A673 (cell line): ENCODE data around the gene KIF26B. TPM values are rescaled to one million over a fixed set of nuclear protein-coding genes. Genes with fewer than 3 reads are reported as not detected.

Experiments used
- BruUV-seq: library from RNA; stranded (reverse); fragments of 400-500 nt; replicated peaks from 2 replicates; lab custom pipeline; 2021; lab: Mats Ljungman, UMichigan
- CTCF ChIA-PET: fragments of 300-600 bp; sonication (Branson Sonifier 250); formaldehyde crosslinking; loops from one replicate; lab custom pipeline; 2022; ENCODE audit warnings: antibody characterized with exemption; lab: Charles Lee
- POLR2A ChIA-PET: fragments of 300-600 bp; sonication (Branson Sonifier 250); formaldehyde crosslinking; loops from one replicate; lab custom pipeline; 2022; ENCODE audit warnings: antibody characterized with exemption; ENCODE audit not compliant: low non-redundant PET; lab: Charles Lee
- DNase-seq: peaks from one replicate; pipeline ENCODE4 v3.0.0-alpha.2; 2015; ENCODE audit warnings: low spot score
- H3K27ac ChIP-seq: fragments of 200-600 bp; sonication (generic); 2 replicates; pipeline ENCODE4 v1.5.1; 2016; ENCODE audit warnings: mixed run types, low read depth, mild to moderate bottlenecking, mixed read lengths, antibody characterized with exemption, low read length; ENCODE audit not compliant: poor library complexity, severe bottlenecking
- H3K27me3 ChIP-seq: fragments of 200-600 bp; sonication (generic); replicated peaks from 2 replicates; pipeline ENCODE4 v1.6.1; 2017; ENCODE audit warnings: mixed run types, low read depth, mild to moderate bottlenecking, mixed read lengths, antibody characterized with exemption, low read length; ENCODE audit not compliant: insufficient read depth, poor library complexity
- H3K36me3 ChIP-seq: fragments of 200-600 bp; sonication (generic); 2 replicates; pipeline ENCODE4 v1.6.1; 2016; ENCODE audit warnings: mixed run types, mild to moderate bottlenecking, mixed read lengths, antibody characterized with exemption, low read length; ENCODE audit not compliant: insufficient read depth, poor library complexity, severe bottlenecking
- H3K4me1 ChIP-seq: fragments of 200-600 bp; sonication (generic); 2 replicates; pipeline ENCODE4 v1.6.1; 2017; ENCODE audit warnings: mixed run types, mild to moderate bottlenecking, mixed read lengths, antibody characterized with exemption, low read length; ENCODE audit not compliant: insufficient read depth, poor library complexity, severe bottlenecking
- H3K4me3 ChIP-seq: fragments of 200-600 bp; sonication (generic); 2 replicates; pipeline ENCODE4 v1.5.1; 2016; ENCODE audit warnings: low read depth, mixed run types, mild to moderate bottlenecking, mixed read lengths, low read length; ENCODE audit not compliant: poor library complexity, severe bottlenecking
- H3K9me3 ChIP-seq: fragments of 200-600 bp; sonication (generic); 2 replicates; pipeline ENCODE4 v1.6.1; 2016; ENCODE audit warnings: mixed run types, low read depth, mild to moderate bottlenecking, mixed read lengths, antibody characterized with exemption, low read length; ENCODE audit not compliant: poor library complexity, severe bottlenecking
- EZH2 ChIP-seq: fragments of 200-600 bp; sonication (generic); IDR thresholded peaks from 2 replicates; pipeline ENCODE4 v1.6.1; 2017; ENCODE audit warnings: borderline replicate concordance, low read depth, mild to moderate bottlenecking, mixed read lengths, antibody characterized with exemption, low read length; ENCODE audit not compliant: poor library complexity, severe bottlenecking
- intact Hi-C: fragments of 100-400 bp; cut with micrococcal nuclease; formaldehyde crosslinking; loops from one replicate; pipeline ENCODE4 v1.10.0; 2022; ENCODE audit not compliant: unreplicated experiment
- total RNA-seq: library from RNA; stranded (reverse); gene quantifications from 2 replicates; pipeline ENCODE4 v1.2.3, GENCODE V29; 2021
- TF ChIP-seq, protein P1 (sequence below): fragments of 300-800, 200-600 bp; sonication (generic); conservative IDR thresholded peaks from 2 replicates; pipeline ENCODE4 v1.5.1; 2017; ENCODE audit warnings: low read depth, mild to moderate bottlenecking, antibody characterized with exemption, low read length, moderate library complexity, mixed read lengths

Gene KIF26B
- total RNA-seq, 1 experiment from 2014 or later: not detected

DNA sequence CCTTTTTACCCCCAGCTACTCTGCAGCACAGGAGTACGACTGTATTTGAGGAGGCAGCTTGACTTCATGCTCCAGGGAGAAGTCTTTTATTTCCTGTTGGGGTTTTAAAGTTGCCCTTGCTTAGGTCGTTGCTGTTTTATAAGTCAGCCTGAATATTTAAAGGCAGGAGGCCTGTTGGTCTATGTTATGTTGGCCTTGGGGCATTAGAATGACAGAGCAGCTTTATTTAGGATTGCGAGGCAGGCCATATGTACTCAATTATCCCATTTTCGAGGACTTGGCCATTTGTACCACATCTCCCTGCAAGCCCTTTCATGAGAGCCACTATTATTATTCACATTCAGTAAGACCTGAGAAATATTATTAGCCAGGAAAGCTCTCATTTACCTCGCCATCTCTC, 47.0 kb downstream of the KIF26B start:
- POLR2A ChIA-PET: no interaction called here
- H3K27ac ChIP-seq: no peak overlapping the region
- no peak for DNase-seq
- TF ChIP-seq EZH2: no peak
- TF ChIP-seq, protein P1, sequence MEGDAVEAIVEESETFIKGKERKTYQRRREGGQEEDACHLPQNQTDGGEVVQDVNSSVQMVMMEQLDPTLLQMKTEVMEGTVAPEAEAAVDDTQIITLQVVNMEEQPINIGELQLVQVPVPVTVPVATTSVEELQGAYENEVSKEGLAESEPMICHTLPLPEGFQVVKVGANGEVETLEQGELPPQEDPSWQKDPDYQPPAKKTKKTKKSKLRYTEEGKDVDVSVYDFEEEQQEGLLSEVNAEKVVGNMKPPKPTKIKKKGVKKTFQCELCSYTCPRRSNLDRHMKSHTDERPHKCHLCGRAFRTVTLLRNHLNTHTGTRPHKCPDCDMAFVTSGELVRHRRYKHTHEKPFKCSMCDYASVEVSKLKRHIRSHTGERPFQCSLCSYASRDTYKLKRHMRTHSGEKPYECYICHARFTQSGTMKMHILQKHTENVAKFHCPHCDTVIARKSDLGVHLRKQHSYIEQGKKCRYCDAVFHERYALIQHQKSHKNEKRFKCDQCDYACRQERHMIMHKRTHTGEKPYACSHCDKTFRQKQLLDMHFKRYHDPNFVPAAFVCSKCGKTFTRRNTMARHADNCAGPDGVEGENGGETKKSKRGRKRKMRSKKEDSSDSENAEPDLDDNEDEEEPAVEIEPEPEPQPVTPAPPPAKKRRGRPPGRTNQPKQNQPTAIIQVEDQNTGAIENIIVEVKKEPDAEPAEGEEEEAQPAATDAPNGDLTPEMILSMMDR: no peak
- H3K4me1 ChIP-seq: no peaks in the 10 kb centered on the region
- no peaks in the 10 kb centered on the region for H3K36me3 ChIP-seq
- H3K9me3 ChIP-seq: peaks cover 4% of the 10 kb centered on the region
- CTCF ChIA-PET: no interaction called here
- H3K4me3 ChIP-seq: no peak overlapping the region
- no TSS peak for BruUV-seq
- intact Hi-C loops: no loop called here
- peaks cover 10% of the 10 kb centered on the region for H3K27me3 ChIP-seq

DNA sequence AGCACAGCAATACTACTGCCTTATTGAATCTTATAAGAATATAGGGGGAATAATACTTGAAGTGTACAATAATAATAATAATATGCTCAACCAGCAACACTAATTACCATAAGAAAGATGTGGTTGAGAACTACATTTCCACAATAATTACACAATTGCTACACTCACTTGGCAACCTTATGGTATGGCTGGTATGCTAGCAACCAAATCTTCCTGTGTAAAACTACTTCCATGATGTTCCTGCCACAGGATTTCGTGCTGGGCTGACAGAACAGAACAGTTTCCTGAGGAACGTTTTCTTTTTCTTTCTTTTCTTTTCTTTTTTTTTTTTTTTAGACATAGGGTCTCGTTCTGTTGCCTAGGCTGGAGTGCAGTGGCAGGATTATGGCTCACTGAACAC, 50.6 kb downstream of the KIF26B start:
- no peak for DNase-seq
- Histone ChIP-seq H3K36me3 (no peaks in the 10 kb centered on the region), H3K4me1 (no peaks in the 10 kb centered on the region), H3K9me3 (peaks cover 14% of the 10 kb centered on the region), H3K27ac (no peak overlapping the region), H3K4me3 (no peak overlapping the region), H3K27me3 (no peaks in the 10 kb centered on the region)
- intact Hi-C loops: no loop called here
- no TSS peak for BruUV-seq
- ChIA-PET CTCF (no interaction called here), POLR2A (no interaction called here)
- no peak for TF ChIP-seq EZH2
- TF ChIP-seq, protein P1: no peak

DNA sequence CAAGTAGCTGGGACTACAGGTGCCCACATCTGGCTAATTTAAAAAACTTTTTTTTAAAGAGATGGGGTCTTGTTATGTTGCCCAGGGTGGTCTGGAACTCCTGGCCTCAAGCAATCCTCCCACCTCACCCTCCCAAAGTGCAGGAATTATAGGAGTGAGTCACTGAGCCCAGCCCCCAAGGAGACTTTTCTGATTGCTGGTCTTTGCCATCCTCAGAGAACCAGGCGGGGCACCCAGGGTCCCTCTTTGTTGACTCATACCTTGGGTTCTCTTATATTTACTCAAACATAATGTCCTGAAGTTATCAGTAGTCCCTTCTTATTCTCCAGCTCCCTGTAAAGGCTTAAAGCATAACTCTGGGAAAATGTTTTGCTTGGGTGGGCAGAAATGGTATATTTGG, 51.1 kb downstream of the KIF26B start:
- no peaks in the 10 kb centered on the region for H3K4me1 ChIP-seq
- H3K27me3 ChIP-seq: no peaks in the 10 kb centered on the region
- intact Hi-C loops: no loop called here
- CTCF ChIA-PET: no interaction called here
- H3K27ac ChIP-seq: no peak overlapping the region
- no peak for DNase-seq
- peaks cover 14% of the 10 kb centered on the region for H3K9me3 ChIP-seq
- BruUV-seq: no TSS peak
- POLR2A ChIA-PET: no interaction called here
- no peak overlapping the region for H3K4me3 ChIP-seq
- H3K36me3 ChIP-seq: no peaks in the 10 kb centered on the region
- TF ChIP-seq, protein P1: no peak
- no peak for TF ChIP-seq EZH2
